GM21723 (cell line): ENCODE data around the gene MACROD2.

Experiments
- ATAC-seq: cut with Tn5 transposase; IDR thresholded peaks from one replicate; pipeline ENCODE4 v1.9.1; 2021; ENCODE audit warnings: mild to moderate bottlenecking, moderate library complexity; ENCODE audit not compliant: unreplicated experiment

Gene MACROD2

GRCh38 chr20:15739035-15739434, 1743.7 kb downstream of the MACROD2 start:
- ATAC-seq, result no peak

GRCh38 chr20:15740046-15740775, 1744.9 kb downstream of the MACROD2 start:
- no peak for ATAC-seq

- ATAC-seq, result no peak
Observed at GRCh38 chr20:15742087-15742486, 1746.8 kb downstream of the MACROD2 start.

- ATAC-seq, result no peak
Observed at GRCh38 chr20:15742627-15743026, 1747.3 kb downstream of the MACROD2 start.

GRCh38 chr20:15756002-15756753, 1760.9 kb downstream of the MACROD2 start:
- no peak for ATAC-seq

GRCh38 chr20:15756754-15757115, 1761.4 kb downstream of the MACROD2 start:
- ATAC-seq, result no peak

- ATAC-seq, result no peak
Observed at GRCh38 chr20:15759594-15759993, 1764.3 kb downstream of the MACROD2 start.

GRCh38 chr20:15760001-15760621, 1764.8 kb downstream of the MACROD2 start:
- ATAC-seq, result no peak

GRCh38 chr20:15763366-15763765, 1768.0 kb downstream of the MACROD2 start:
- no peak for ATAC-seq

GRCh38 chr20:15767586-15767985, 1772.3 kb downstream of the MACROD2 start:
- ATAC-seq, result no peak

GRCh38 chr20:15767999-15768741, 1772.9 kb downstream of the MACROD2 start:
- no peak for ATAC-seq

- ATAC-seq, result no peak
Observed at GRCh38 chr20:15772826-15773225, 1777.5 kb downstream of the MACROD2 start.

- no peak for ATAC-seq
Observed at GRCh38 chr20:15774926-15775325, 1779.6 kb downstream of the MACROD2 start.

GRCh38 chr20:15776770-15777466, 1781.6 kb downstream of the MACROD2 start:
- ATAC-seq, result no peak

GRCh38 chr20:15784020-15784419, 1788.7 kb downstream of the MACROD2 start:
- no peak for ATAC-seq

GRCh38 chr20:15789079-15789478, 1793.8 kb downstream of the MACROD2 start:
- ATAC-seq, result no peak

GRCh38 chr20:15792855-15793254, 1797.5 kb downstream of the MACROD2 start:
- ATAC-seq, result no peak

GRCh38 chr20:15794409-15794808, 1799.1 kb downstream of the MACROD2 start:
- no peak for ATAC-seq

GRCh38 chr20:15795305-15796019, 1800.1 kb downstream of the MACROD2 start:
- no peak for ATAC-seq

- ATAC-seq, result no peak
Observed at GRCh38 chr20:15799871-15800270, 1804.6 kb downstream of the MACROD2 start.
